ENCODE data around the gene KTN1.

The KTN1 gene

GRCh38 chr14:55699131-55700057, 119.4 kb downstream of the KTN1 start:
- H3F3A ChIP-seq (ENCODE audit: insufficient read depth, low read length): no peaks in the 10 kb centered on the region
- H3K79me2 ChIP-seq (ENCODE audit: insufficient read depth, low read length): no peaks in the 10 kb centered on the region
- H3K4me2 ChIP-seq (ENCODE audit: low read length): no peak overlapping the region
- no peaks in the 10 kb centered on the region for H3K36me3 ChIP-seq (ENCODE audit: insufficient read depth, low read length)
- TF ChIP-seq CTCF (IDR thresholded peaks at IDR 0.05; ENCODE audit: low read length) (no peak), EZH2 (IDR thresholded peaks at IDR 0.05; ENCODE audit: borderline replicate concordance, low read length) (no peak)
- H3K9me2 ChIP-seq (ENCODE audit: low read depth, low read length): no peaks in the 10 kb centered on the region
- no peaks in the 10 kb centered on the region for H4K20me1 ChIP-seq (ENCODE audit: insufficient read depth, low read length)
- no peak overlapping the region for H3K9ac ChIP-seq (ENCODE audit: low read length)
- H3K27me3 ChIP-seq (ENCODE audit: insufficient read depth, low read length): no peaks in the 10 kb centered on the region
- H3K4me3 ChIP-seq (ENCODE audit: low read depth, low read length, poor library complexity, severe bottlenecking): no peak overlapping the region
- H2AFZ ChIP-seq (ENCODE audit: low read length): no peak overlapping the region
- H3K4me1 ChIP-seq (ENCODE audit: insufficient read depth, low read length, severe bottlenecking): no peaks in the 10 kb centered on the region
- no peak overlapping the region for H3K27ac ChIP-seq (ENCODE audit: low read depth, low read length, poor library complexity, severe bottlenecking)
- H3K9me3 ChIP-seq (ENCODE audit: low read length): no peaks in the 10 kb centered on the region

- no peaks in the 10 kb centered on the region for H3K9me2 ChIP-seq (ENCODE audit: low read depth, low read length)
- no peaks in the 10 kb centered on the region for H3F3A ChIP-seq (ENCODE audit: insufficient read depth, low read length)
- no peak overlapping the region for H3K27ac ChIP-seq (ENCODE audit: low read depth, low read length, poor library complexity, severe bottlenecking)
- TF ChIP-seq EZH2 (IDR thresholded peaks at IDR 0.05; ENCODE audit: borderline replicate concordance, low read length) (no peak), CTCF (IDR thresholded peaks at IDR 0.05; ENCODE audit: low read length) (no peak)
- H2AFZ ChIP-seq (ENCODE audit: low read length): no peak overlapping the region
- no peaks in the 10 kb centered on the region for H3K4me1 ChIP-seq (ENCODE audit: insufficient read depth, low read length, severe bottlenecking)
- no peaks in the 10 kb centered on the region for H3K79me2 ChIP-seq (ENCODE audit: insufficient read depth, low read length)
- H3K9ac ChIP-seq (ENCODE audit: low read length): no peak overlapping the region
- no peaks in the 10 kb centered on the region for H3K27me3 ChIP-seq (ENCODE audit: insufficient read depth, low read length)
- H3K4me2 ChIP-seq (ENCODE audit: low read length): no peak overlapping the region
- H3K4me3 ChIP-seq (ENCODE audit: low read depth, low read length, poor library complexity, severe bottlenecking): no peak overlapping the region
- H3K36me3 ChIP-seq (ENCODE audit: insufficient read depth, low read length): no peaks in the 10 kb centered on the region
- H3K9me3 ChIP-seq (ENCODE audit: low read length): no peaks in the 10 kb centered on the region
- H4K20me1 ChIP-seq (ENCODE audit: insufficient read depth, low read length): no peaks in the 10 kb centered on the region
Measured at GRCh38 chr14:55701638-55702037, 121.6 kb downstream of the KTN1 start.

GRCh38 chr14:55702511-55702910, 122.5 kb downstream of the KTN1 start:
- TF ChIP-seq CTCF (IDR thresholded peaks at IDR 0.05; ENCODE audit: low read length) (no peak), EZH2 (IDR thresholded peaks at IDR 0.05; ENCODE audit: borderline replicate concordance, low read length) (no peak)
- Histone ChIP-seq H3K36me3 (ENCODE audit: insufficient read depth, low read length) (no peaks in the 10 kb centered on the region), H3K9me2 (ENCODE audit: low read depth, low read length) (no peaks in the 10 kb centered on the region), H3K79me2 (ENCODE audit: insufficient read depth, low read length) (no peaks in the 10 kb centered on the region), H3K9me3 (ENCODE audit: low read length) (no peaks in the 10 kb centered on the region), H2AFZ (ENCODE audit: low read length) (no peak overlapping the region), H3F3A (ENCODE audit: insufficient read depth, low read length) (no peaks in the 10 kb centered on the region), H4K20me1 (ENCODE audit: insufficient read depth, low read length) (no peaks in the 10 kb centered on the region), H3K27ac (ENCODE audit: low read depth, low read length, poor library complexity, severe bottlenecking) (no peak overlapping the region), H3K4me1 (ENCODE audit: insufficient read depth, low read length, severe bottlenecking) (no peaks in the 10 kb centered on the region), H3K4me3 (ENCODE audit: low read depth, low read length, poor library complexity, severe bottlenecking) (no peak overlapping the region), H3K4me2 (ENCODE audit: low read length) (no peak overlapping the region), H3K27me3 (ENCODE audit: insufficient read depth, low read length) (no peaks in the 10 kb centered on the region), H3K9ac (ENCODE audit: low read length) (no peak overlapping the region)

All from OCI-LY1 (cell line).